ENCODE results near the gene FCN1. TPM values are rescaled to one million over a fixed set of nuclear protein-coding genes. Genes with fewer than 3 reads are reported as not detected.

FCN1 gene
- total and polyA plus RNA-seq, 10 of the 15 experiments (the other 5 are each of a cell fraction or from before 2014, with no cell fraction given) = 0.08 TPM; not detected in 9

- no peaks in the 10 kb centered on the region; a peak in 1 of 4 replicates for H3K27me3 ChIP-seq (replicated peaks in 1 of 2; ENCODE audit: control insufficient read depth in 2 of 2, insufficient read depth in 2 of 2, low read length in 1 of 2)
- 6% methylated on average over 5 of the region's 5 CpGs for WGBS (ENCODE audit: insufficient coverage, insufficient replicate concordance, low lambda C conversion rate, missing lambda C conversion rate)
- no peaks in the 10 kb centered on the region for H4K20me1 ChIP-seq (ENCODE audit: control insufficient read depth, insufficient read depth)
- DNase-seq (ENCODE audit: low read depth, low spot score) = no peak
- no peak overlapping the region for H3K9ac ChIP-seq (ENCODE audit: control insufficient read depth, insufficient read depth, low read length)
- SMC1A ChIA-PET (ENCODE audit: uncharacterized antibody, unreplicated experiment) = no interaction called here
- RAD21 ChIA-PET (ENCODE audit: unreplicated experiment) = no interaction called here
- H3K27ac ChIP-seq (ENCODE audit: control insufficient read depth, insufficient read depth) = no peak overlapping the region
- intact Hi-C loops (cut with micrococcal nuclease; ENCODE audit: unreplicated experiment) (no loop called here), in situ Hi-C loops (cut with MboI) (no loop called here)
- peaks cover 9% of the 10 kb centered on the region; the same call in 1 of the 2 replicates for H3K4me1 ChIP-seq (ENCODE audit: control insufficient read depth, insufficient read depth, low read length)
- H2AFZ ChIP-seq (ENCODE audit: control insufficient read depth, low read depth, low read length) = no peak overlapping the region
- ATAC-seq = no peak
- TF ChIP-seq TCF7 (IDR thresholded peaks at IDR 0.05; ENCODE audit: borderline replicate concordance) (no peak), CHD1 (IDR thresholded peaks at IDR 0.05; ENCODE audit: low read depth, low read length) (no peak), POU2F2 (IDR thresholded peaks at IDR 0.05; ENCODE audit: borderline replicate concordance, low read depth, low read length) (no peak)
- no peak overlapping the region for H3K4me3 ChIP-seq
- no peak for FAIRE-seq
- H3K36me3 ChIP-seq (ENCODE audit: control insufficient read depth in 2 of 2, insufficient read depth in 2 of 2, low read length in 1 of 2) = no peaks in the 10 kb centered on the region
- no TSS peak for BruUV-seq (replicated peaks)
- POLR2A ChIA-PET = no interaction called here
- no peak overlapping the region for H3K4me2 ChIP-seq (ENCODE audit: control insufficient read depth, insufficient read depth)
- peaks cover 2% of the 10 kb centered on the region for H3K9me3 ChIP-seq (replicated peaks; ENCODE audit: control insufficient read depth, insufficient read depth, low read length)
- H3K79me2 ChIP-seq (ENCODE audit: control insufficient read depth, insufficient read depth, low read length) = no peaks in the 10 kb centered on the region
- CTCF ChIA-PET = no interaction called here
Observed at GRCh38 chr9:134891713-134892112, 26.0 kb downstream of the FCN1 start.

- ATAC-seq (no peak), FAIRE-seq (no peak), DNase-seq (ENCODE audit: low read depth, low spot score) (no peak)
- RAD21 ChIA-PET (ENCODE audit: unreplicated experiment) = interaction anchor here (1.1 kb wide), 1 partner anchor 40 kb away, joined by 3 read pairs; no protein-coding TSS in a partner anchor
- intact Hi-C loops (cut with micrococcal nuclease; ENCODE audit: unreplicated experiment) = no loop called here
- CTCF ChIA-PET = no interaction called here
- no TSS peak for BruUV-seq (replicated peaks)
- in situ Hi-C loops (cut with MboI) = no loop called here
- no peak overlapping the region for H3K27ac ChIP-seq (ENCODE audit: control insufficient read depth, insufficient read depth)
- no peak for TF ChIP-seq PRDM15 (CRISPR knock-in tag; IDR thresholded peaks at IDR 0.05)
- TF ChIP-seq NFYB (IDR thresholded peaks at IDR 0.05; ENCODE audit: insufficient read depth, low read depth, low read length) = peak; percentile 65; the same call in 1 of the 2 replicates
- H3K79me2 ChIP-seq (ENCODE audit: control insufficient read depth, insufficient read depth, low read length) = no peaks in the 10 kb centered on the region
- no peak overlapping the region for H3K4me2 ChIP-seq (ENCODE audit: control insufficient read depth, insufficient read depth)
- H3K36me3 ChIP-seq (ENCODE audit: control insufficient read depth in 2 of 2, insufficient read depth in 2 of 2, low read length in 1 of 2) = no peaks in the 10 kb centered on the region
- H3K9me3 ChIP-seq (replicated peaks; ENCODE audit: control insufficient read depth, insufficient read depth, low read length) = peaks cover 2% of the 10 kb centered on the region
- no peak overlapping the region for H2AFZ ChIP-seq (ENCODE audit: control insufficient read depth, low read depth, low read length)
- peaks cover 9% of the 10 kb centered on the region; the same call in 1 of the 2 replicates for H3K4me1 ChIP-seq (ENCODE audit: control insufficient read depth, insufficient read depth, low read length)
- SMC1A ChIA-PET (ENCODE audit: uncharacterized antibody, unreplicated experiment) = no interaction called here
- no peak overlapping the region for H3K4me3 ChIP-seq
- POLR2A ChIA-PET = no interaction called here
- H4K20me1 ChIP-seq (ENCODE audit: control insufficient read depth, insufficient read depth) = no peaks in the 10 kb centered on the region
- 25% methylated on average over 8 of the region's 8 CpGs for WGBS (ENCODE audit: insufficient coverage, insufficient replicate concordance, low lambda C conversion rate, missing lambda C conversion rate)
- H3K27me3 ChIP-seq (replicated peaks in 1 of 2; ENCODE audit: control insufficient read depth in 2 of 2, insufficient read depth in 2 of 2, low read length in 1 of 2) = no peaks in the 10 kb centered on the region; a peak in 1 of 4 replicates
- no peak overlapping the region for H3K9ac ChIP-seq (ENCODE audit: control insufficient read depth, insufficient read depth, low read length)
Observed at GRCh38 chr9:134891053-134891452, 26.7 kb downstream of the FCN1 start.

Data from GM12878 (cell line).